GM23338 (cell line): ENCODE results near the gene COMTD1. TPM values are rescaled to one million over a fixed set of nuclear protein-coding genes. Genes with fewer than 3 reads are reported as not detected.
A peak's percentile ranks its signal among the peaks of the same experiment; 100 is the strongest.

Experiments used
- ATAC-seq: fragments of 200-7000 bp; cut with Tn5 transposase; 3 replicates; pipeline ENCODE4 v1.9.1; 2020
- DNase-seq: peaks from one replicate; pipeline ENCODE4 v3.0.0-alpha.2; 2015; ENCODE audit warnings: low spot score
- H2AFZ ChIP-seq: fragments of 200-600 bp; sonication (generic); 2 replicates; pipeline ENCODE4 v1.8.0; 2016; ENCODE audit warnings: antibody characterized with exemption, mild to moderate bottlenecking, moderate library complexity
- H3F3A ChIP-seq: fragments of 200-600 bp; sonication (generic); replicated peaks from 2 replicates; pipeline ENCODE4 v1.8.0; 2017; ENCODE audit warnings: antibody characterized with exemption, mixed run types, low read depth
- H3K27ac ChIP-seq: fragments of 200-600 bp; sonication (generic); 2 replicates; pipeline ENCODE4 v1.6.1; 2016; ENCODE audit warnings: low read depth
- H3K27me3 ChIP-seq: fragments of 200-600 bp; sonication (generic); 2 replicates; pipeline ENCODE4 v1.8.0; 2016; ENCODE audit warnings: mild to moderate bottlenecking, mixed run types, moderate library complexity; ENCODE audit not compliant: insufficient read depth
- H3K36me3 ChIP-seq: fragments of 200-600 bp; sonication (generic); 2 replicates; pipeline ENCODE4 v1.8.0; 2016; ENCODE audit warnings: mild to moderate bottlenecking; ENCODE audit not compliant: insufficient read depth
- H3K4me1 ChIP-seq: fragments of 200-600 bp; sonication (generic); 2 replicates; pipeline ENCODE4 v1.8.0; 2016; ENCODE audit warnings: mild to moderate bottlenecking, moderate library complexity; ENCODE audit not compliant: insufficient read depth
- H3K4me2 ChIP-seq: fragments of 200-600 bp; sonication (generic); 2 replicates; pipeline ENCODE4 v1.7.1; 2017; ENCODE audit warnings: mixed run types
- H3K4me3 ChIP-seq: fragments of 200-600 bp; sonication (generic); 2 replicates; pipeline ENCODE4 v1.6.1; 2016; ENCODE audit warnings: mixed run types
- H3K79me2 ChIP-seq: fragments of 200-600 bp; sonication (generic); replicated peaks from 2 replicates; pipeline ENCODE4 v1.8.0; 2017; ENCODE audit warnings: mild to moderate bottlenecking; ENCODE audit not compliant: insufficient read depth
- H3K9me2 ChIP-seq: fragments of 200-600 bp; sonication (generic); 2 replicates; pipeline ENCODE4 v1.8.0; 2017; ENCODE audit not compliant: insufficient read depth
- H4K20me1 ChIP-seq: fragments of 200-600 bp; sonication (generic); replicated peaks from 2 replicates; pipeline ENCODE4 v1.8.0; 2017; ENCODE audit warnings: mild to moderate bottlenecking; ENCODE audit not compliant: insufficient read depth
- H3K27ac Mint-ChIP-seq: 2 replicates; pipeline ENCODE4 v1.8.0; 2020; ENCODE audit warnings: inconsistent platforms, mild to moderate bottlenecking, moderate library complexity, mixed read lengths
- H3K27me3 Mint-ChIP-seq: 3 replicates; pipeline ENCODE4 v1.8.0; 2022; ENCODE audit warnings: low read depth, mild to moderate bottlenecking, moderate library complexity, mixed read lengths, inconsistent platforms; ENCODE audit not compliant: insufficient read depth, poor library complexity
- H3K36me3 Mint-ChIP-seq: 3 replicates; pipeline ENCODE4 v1.8.0; 2021; ENCODE audit warnings: low read depth, mild to moderate bottlenecking, inconsistent platforms, moderate library complexity, mixed read lengths
- H3K4me1 Mint-ChIP-seq: 3 replicates; pipeline ENCODE4 v1.8.0; 2020; ENCODE audit warnings: mild to moderate bottlenecking, inconsistent platforms, mixed read lengths
- H3K4me3 Mint-ChIP-seq: 3 replicates; pipeline ENCODE4 v1.8.0; 2021; ENCODE audit warnings: moderate library complexity, mild to moderate bottlenecking, inconsistent platforms, mixed read lengths
- H3K9me3 Mint-ChIP-seq: 3 replicates; pipeline ENCODE4 v1.8.0; 2020; ENCODE audit warnings: moderate library complexity, mild to moderate bottlenecking, inconsistent platforms, mixed read lengths
- EZH2 ChIP-seq: fragments of 200-600 bp; sonication (generic); IDR thresholded peaks from one replicate; pipeline ENCODE4 v1.8.0; 2017; ENCODE audit warnings: antibody characterized with exemption, mild to moderate bottlenecking, low read depth; ENCODE audit not compliant: unreplicated experiment
- EZH2phosphoT487 ChIP-seq: fragments of 200-600 bp; sonication (generic); IDR thresholded peaks from one replicate; pipeline ENCODE4 v1.8.1; 2018; ENCODE audit warnings: antibody characterized with exemption; ENCODE audit not compliant: unreplicated experiment
- NANOG ChIP-seq: IDR thresholded peaks from 2 replicates; pipeline ENCODE4 v1.6.1; 2016; ENCODE audit warnings: antibody characterized with exemption, borderline replicate concordance
- REST ChIP-seq: IDR thresholded peaks from one replicate; pipeline ENCODE4 v1.6.1; 2018; ENCODE audit warnings: antibody characterized with exemption; ENCODE audit not compliant: unreplicated experiment
- STAT1 ChIP-seq: IDR thresholded peaks from one replicate; pipeline ENCODE4 v1.6.1; 2016; ENCODE audit warnings: antibody characterized with exemption; ENCODE audit not compliant: unreplicated experiment
- ZNF114 ChIP-seq: fragments of 250-450 bp; sonication (Bioruptor Pico); IDR thresholded peaks from 2 replicates; pipeline ENCODE4 v1.5.0; 2020; ENCODE audit warnings: mild to moderate bottlenecking, moderate library complexity
- ZNF462 ChIP-seq: fragments of 250-450 bp; sonication (Bioruptor Pico); IDR thresholded peaks from 2 replicates; pipeline ENCODE4 v1.5.0; 2020; ENCODE audit warnings: mild to moderate bottlenecking, moderate library complexity
- polyA plus RNA-seq: library from polyadenylated mRNA; unstranded; fragments of >200 nt; fragmentation: Nextera tagmentation; extraction: Ambion mirVana; gene quantifications from 2 replicates; pipeline ENCODE4 v1.2.1, GENCODE V29; 2016
- total RNA-seq: library from RNA; depleted of rRNA; stranded (reverse); fragments of >200 nt; shearing (Covaris generic); gene quantifications from 2 replicates; pipeline ENCODE4 v1.2.3, GENCODE V29; 2014
- TF ChIP-seq, protein P1 (sequence below): IDR thresholded peaks from 2 replicates; pipeline ENCODE4 v1.6.1; 2016; ENCODE audit warnings: antibody characterized with exemption

COMTD1 gene
- total and polyA plus RNA-seq, 2 experiments from 2014 or later = 40.0 to 46.7 TPM

- TF ChIP-seq ZNF462 (CRISPR knock-in tag) (no peak), EZH2 (no peak), EZH2phosphoT487 (no peak), STAT1 (no peak), ZNF114 (CRISPR knock-in tag) (no peak)
- TF ChIP-seq, protein P1, sequence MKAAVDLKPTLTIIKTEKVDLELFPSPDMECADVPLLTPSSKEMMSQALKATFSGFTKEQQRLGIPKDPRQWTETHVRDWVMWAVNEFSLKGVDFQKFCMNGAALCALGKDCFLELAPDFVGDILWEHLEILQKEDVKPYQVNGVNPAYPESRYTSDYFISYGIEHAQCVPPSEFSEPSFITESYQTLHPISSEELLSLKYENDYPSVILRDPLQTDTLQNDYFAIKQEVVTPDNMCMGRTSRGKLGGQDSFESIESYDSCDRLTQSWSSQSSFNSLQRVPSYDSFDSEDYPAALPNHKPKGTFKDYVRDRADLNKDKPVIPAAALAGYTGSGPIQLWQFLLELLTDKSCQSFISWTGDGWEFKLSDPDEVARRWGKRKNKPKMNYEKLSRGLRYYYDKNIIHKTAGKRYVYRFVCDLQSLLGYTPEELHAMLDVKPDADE = no peak
These were observed 23.4 kb downstream of the COMTD1 start (continued) for GRCh38 chr10:75212343-75212742.

DNA sequence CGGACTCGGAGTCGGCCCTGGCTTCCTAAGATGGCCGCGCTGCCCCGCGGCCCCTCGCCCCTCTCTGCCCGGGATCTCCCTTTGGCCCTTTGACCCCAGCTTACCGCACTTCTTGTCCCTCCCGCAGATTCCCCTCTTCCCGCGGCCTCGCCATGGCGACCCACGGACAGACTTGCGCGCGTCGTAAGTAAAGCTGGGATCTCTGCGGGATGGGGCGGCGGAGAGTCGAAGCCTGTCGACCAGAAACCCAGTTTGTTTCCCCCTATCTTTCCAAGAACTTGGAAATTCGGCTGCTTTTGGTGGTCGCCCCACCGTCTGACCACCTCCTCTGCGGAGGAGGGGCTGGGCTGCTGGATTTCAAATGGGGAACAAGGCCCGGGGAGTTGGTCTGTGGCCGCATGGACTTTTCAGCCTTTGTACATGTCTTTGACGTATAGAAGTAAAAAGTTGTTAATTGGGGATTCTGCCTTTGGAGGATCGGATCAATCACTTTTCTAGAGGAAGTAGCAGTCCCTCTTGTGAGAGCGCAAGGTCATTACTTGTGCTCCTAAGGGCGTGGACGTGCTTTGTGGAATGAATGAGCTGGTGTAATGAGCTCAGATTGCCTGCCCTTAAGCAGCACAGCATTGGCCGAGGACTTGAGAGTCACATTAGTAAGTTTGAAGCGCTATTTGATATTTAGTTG lies 24.6 kb downstream of the COMTD1 start:
- Histone ChIP-seq H4K20me1 (peaks cover 22% of the 10 kb centered on the region), H3K27ac (peak overlapping the region; percentile 96), H3K79me2 (peaks cover 55% of the 10 kb centered on the region), H3K36me3 (peaks cover 35% of the 10 kb centered on the region), H3K9me2 (no peaks in the 10 kb centered on the region), H2AFZ (no peak overlapping the region; the same call in 1 of the 2 replicates), H3F3A (0 out of 2 replicates have a peak, but pooled peaks cover 8% of the 10 kb centered on the region), H3K4me1 (peaks cover 6% of the 10 kb centered on the region), H3K4me3 (peak overlapping the region; percentile 99), H3K4me2 (peak overlapping the region; percentile 82), H3K27me3 (no peaks in the 10 kb centered on the region)
- Mint-ChIP-seq H3K4me1 (peaks cover 32% of the 10 kb centered on the region), H3K36me3 (peaks cover 50% of the 10 kb centered on the region), H3K9me3 (no peaks in the 10 kb centered on the region), H3K4me3 (peak overlapping the region; percentile 96), H3K27me3 (peaks cover 6% of the 10 kb centered on the region), H3K27ac (peak overlapping the region; percentile 98)
- peak; percentile 48 for DNase-seq
- ATAC-seq = peak; percentile 9; the same call in 2 of the 3 replicates
- TF ChIP-seq NANOG (no peak), EZH2 (no peak), REST (no peak)
